Spleen (tissue), 11 donors: ENCODE data around the gene ZNF207. TPM values are rescaled to one million over a fixed set of nuclear protein-coding genes. Genes with fewer than 3 reads are reported as not detected.
"Not testable (repeated sequence)": the region's sequence is repeated elsewhere in the genome, so short reads cannot be mapped to it uniquely, and the experiment has no call there.

Experiments
- DNase-seq: peaks from one replicate; pipeline ENCODE4 v3.0.0-alpha.2; 2020
- H3K27ac ChIP-seq, 8 donors: fragments of 200-600 bp; sonication (generic) in 7 of 8; 1 replicate in 4 of 8; 2 replicates in 4 of 8; pipeline versions ENCODE4 v1.5.0 to v1.8.0; 2016 to 2021; ENCODE audit warnings: inconsistent platforms in 4 of 8, mild to moderate bottlenecking in 4 of 8, moderate library complexity in 1 of 8
- H3K27me3 ChIP-seq, 7 donors: fragments of 200-600 bp; sonication (generic) in 6 of 7; replicated peaks in 1 of 7; 1 replicate in 4 of 7; 2 replicates in 3 of 7; pipeline versions ENCODE4 v1.5.0 to v1.8.0; 2016 to 2021; ENCODE audit warnings: inconsistent platforms in 3 of 7, mild to moderate bottlenecking in 1 of 7
- H3K36me3 ChIP-seq, 6 donors: fragments of 200-600 bp; sonication (generic) in 5 of 6; 1 replicate in 4 of 6; 2 replicates in 2 of 6; pipeline versions ENCODE4 v1.5.0 to v1.8.0; 2016 to 2021; ENCODE audit warnings: inconsistent platforms in 2 of 6
- H3K4me1 ChIP-seq, 6 donors: fragments of 200-600 bp; sonication (generic) in 5 of 6; 1 replicate in 3 of 6; 2 replicates in 3 of 6; pipeline versions ENCODE4 v1.5.0 to v1.8.0; 2016 to 2021; ENCODE audit warnings: inconsistent platforms in 3 of 6
- H3K4me3 ChIP-seq, 8 donors: fragments of 200-600 bp; sonication (generic) in 7 of 8; 1 replicate in 4 of 8; 2 replicates in 4 of 8; pipeline versions ENCODE4 v1.5.0 to v1.8.0; 2016 to 2021; ENCODE audit warnings: inconsistent platforms in 4 of 8, mild to moderate bottlenecking in 4 of 8, moderate library complexity in 2 of 8
- H3K9me3 ChIP-seq, 8 donors: fragments of 200-600 bp; sonication (generic) in 7 of 8; 1 replicate in 4 of 8; 2 replicates in 4 of 8; pipeline versions ENCODE4 v1.5.0 to v1.8.0; 2016 to 2021; ENCODE audit warnings: inconsistent platforms in 4 of 8
- POLR2A ChIP-seq, 3 donors: fragments of 450-650 bp; IDR thresholded peaks; one replicate each; pipeline ENCODE4 v1.5.1; 2017; ENCODE audit warnings: antibody characterized with exemption in 3 of 3, mild to moderate bottlenecking in 1 of 3
- POLR2AphosphoS5 ChIP-seq, 3 donors: sonication (generic); formaldehyde crosslinking; IDR thresholded peaks; one replicate each; pipeline ENCODE4 v1.5.1; 2017; ENCODE audit warnings: antibody characterized with exemption in 3 of 3
- WGBS, 5 donors: extraction: QIAGEN DNeasy Blood & Tissue Kit in 3 of 5; methylation state at CpG; one replicate each; pipeline versions ENCODE4 v1.1.5 to v1.1.7; 2013 to 2018; 5-methylcytosine and 5-hydroxymethylcytosine counted together
- intact Hi-C: fragments of 100-400 bp; cut with DNase I; formaldehyde crosslinking; loops from one replicate; pipeline ENCODE4 v1.15.0; 2023; ENCODE audit warnings: low total_unique reads
- polyA plus RNA-seq, 3 donors: library from polyadenylated mRNA; stranded (reverse); fragments of 200-250 nt; gene quantifications; one replicate each; pipeline ENCODE4 v1.2.1, GENCODE V29; 2013
- total RNA-seq, 7 donors: library from RNA; depleted of rRNA in 3 of 7; stranded (reverse); fragments of >200 nt in 3 of 7; fragmentation: NEBNext Ultra II Directional in 4 of 7; extraction: Animal tissue kit (Norgen Biotek cat#: 25700) in 4 of 7; gene quantifications; one replicate each; pipeline versions ENCODE4 v1.1.0 to v1.2.1, GENCODE V29; 2016 to 2021
- TF ChIP-seq, protein P1 (sequence below), 11 experiments: fragments of 200-600 bp in 7 of 11; fragments of 450-650 bp in 4 of 11; sonication (generic) in 4 of 11; IDR thresholded peaks in 8 of 11; conservative IDR thresholded peaks in 3 of 11; 1 replicate in 7 of 11; 2 replicates in 4 of 11; pipeline versions ENCODE4 v1.4.0 to v1.8.0; 2016 to 2021; ENCODE audit warnings: antibody characterized with exemption in 11 of 11, inconsistent platforms in 4 of 11, mild to moderate bottlenecking in 1 of 11
- donor health status: healthy with polysubstance abuse.
- donor health status: DM: no; HTN: no; CAD: no; lungs with moderate emphysema.
- donor health status: DM: no; HTN: no; CAD: no.
- donor health status: Bipolar disorder and iron deficiency.
- donor health status: healthy.
- donor health status: DM: no; HTN: no; CAD: no.
- donor health status: DM: yes; HTN: yes; CAD: no.

The ZNF207 gene
- total and polyA plus RNA-seq, 10 donors: 38.9 to 300 (median 213) TPM

- no peak overlapping the region for H3K4me3 ChIP-seq
- 85 to 92% (median 88%) methylated on average over 7 of the region's 7 CpGs for WGBS, 5 donors
- intact Hi-C loops: no loop called here
- H3K27me3 ChIP-seq: no peaks in the 10 kb centered on the region
- TF ChIP-seq POLR2AphosphoS5 (IDR thresholded peaks at IDR 0.05): no peak
- no peak for DNase-seq
- no peak overlapping the region for H3K27ac ChIP-seq
- H3K36me3 ChIP-seq: peaks cover 0 to 80% (median 25%) of the 10 kb centered on the region in 6 donors
- no peaks in the 10 kb centered on the region for H3K9me3 ChIP-seq
- no peaks in the 10 kb centered on the region for H3K4me1 ChIP-seq
These were observed 35.2 kb downstream of the ZNF207 start for GRCh38 chr17:32385121-32385520.

- WGBS, 5 donors: 94 to 99% (median 98%) methylated on average over 5 of the region's 5 CpGs
- no peak for TF ChIP-seq POLR2A (IDR thresholded peaks at IDR 0.05)
- TF ChIP-seq, protein P1, sequence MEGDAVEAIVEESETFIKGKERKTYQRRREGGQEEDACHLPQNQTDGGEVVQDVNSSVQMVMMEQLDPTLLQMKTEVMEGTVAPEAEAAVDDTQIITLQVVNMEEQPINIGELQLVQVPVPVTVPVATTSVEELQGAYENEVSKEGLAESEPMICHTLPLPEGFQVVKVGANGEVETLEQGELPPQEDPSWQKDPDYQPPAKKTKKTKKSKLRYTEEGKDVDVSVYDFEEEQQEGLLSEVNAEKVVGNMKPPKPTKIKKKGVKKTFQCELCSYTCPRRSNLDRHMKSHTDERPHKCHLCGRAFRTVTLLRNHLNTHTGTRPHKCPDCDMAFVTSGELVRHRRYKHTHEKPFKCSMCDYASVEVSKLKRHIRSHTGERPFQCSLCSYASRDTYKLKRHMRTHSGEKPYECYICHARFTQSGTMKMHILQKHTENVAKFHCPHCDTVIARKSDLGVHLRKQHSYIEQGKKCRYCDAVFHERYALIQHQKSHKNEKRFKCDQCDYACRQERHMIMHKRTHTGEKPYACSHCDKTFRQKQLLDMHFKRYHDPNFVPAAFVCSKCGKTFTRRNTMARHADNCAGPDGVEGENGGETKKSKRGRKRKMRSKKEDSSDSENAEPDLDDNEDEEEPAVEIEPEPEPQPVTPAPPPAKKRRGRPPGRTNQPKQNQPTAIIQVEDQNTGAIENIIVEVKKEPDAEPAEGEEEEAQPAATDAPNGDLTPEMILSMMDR (IDR thresholded peaks at IDR 0.05 in 8 of 11, conservative IDR thresholded peaks at IDR 0.05 in 3 of 11): no peak
- TF ChIP-seq POLR2AphosphoS5 (IDR thresholded peaks at IDR 0.05): no peak
These were observed 36.0 kb downstream of the ZNF207 start for GRCh38 chr17:32385971-32386370.

GRCh38 chr17:32386844-32387243 lies 36.9 kb downstream of the ZNF207 start:
- no peak for DNase-seq
- no peaks in the 10 kb centered on the region for H3K27me3 ChIP-seq
- no peaks in the 10 kb centered on the region for H3K4me1 ChIP-seq
- no peak overlapping the region for H3K27ac ChIP-seq
- intact Hi-C loops: no loop called here
- no peak for TF ChIP-seq POLR2A (IDR thresholded peaks at IDR 0.05)
- TF ChIP-seq, protein P1 (IDR thresholded peaks at IDR 0.05 in 8 of 11, conservative IDR thresholded peaks at IDR 0.05 in 3 of 11): no peak
- TF ChIP-seq POLR2AphosphoS5 (IDR thresholded peaks at IDR 0.05): no peak
- H3K4me3 ChIP-seq: no peak overlapping the region
- peaks cover 0 to 66% (median 13%) of the 10 kb centered on the region in 6 donors for H3K36me3 ChIP-seq
- no peaks in the 10 kb centered on the region for H3K9me3 ChIP-seq

More at GRCh38 chr17:32385971-32386370, 36.0 kb downstream of the ZNF207 start:
- Histone ChIP-seq H3K27me3 (no peaks in the 10 kb centered on the region), H3K27ac (no peak overlapping the region), H3K9me3 (no peaks in the 10 kb centered on the region), H3K4me1 (no peaks in the 10 kb centered on the region), H3K4me3 (no peak overlapping the region), H3K36me3 (peaks cover 0 to 74% (median 17%) of the 10 kb centered on the region in 6 donors)
- intact Hi-C loops: no loop called here
- no peak for DNase-seq

GRCh38 chr17:32388128-32388527 lies 38.2 kb downstream of the ZNF207 start:
- H3K4me3 ChIP-seq, H3K27ac ChIP-seq, H3K9me3 ChIP-seq, intact Hi-C loops, DNase-seq, H3K4me1 ChIP-seq, H3K27me3 ChIP-seq: not testable (repeated sequence)
- WGBS, 5 donors: 97 to 98% (median 97%) methylated on average over 14 of the region's 14 CpGs
- peak; percentile 13 to 18 (median 17) for TF ChIP-seq POLR2AphosphoS5 (IDR thresholded peaks at IDR 0.05)
- peaks cover 0 to 53% (median 3%) of the 10 kb centered on the region in 6 donors for H3K36me3 ChIP-seq

- Histone ChIP-seq H3K36me3 (peaks cover 0 to 46% (median 0%) of the 10 kb centered on the region in 6 donors), H3K9me3 (no peaks in the 10 kb centered on the region), H3K4me1 (no peaks in the 10 kb centered on the region), H3K4me3 (no peak overlapping the region), H3K27me3 (no peaks in the 10 kb centered on the region), H3K27ac (no peak overlapping the region)
- intact Hi-C loops: no loop called here
- TF ChIP-seq, protein P1 (IDR thresholded peaks at IDR 0.05 in 8 of 11, conservative IDR thresholded peaks at IDR 0.05 in 3 of 11): no peak
- TF ChIP-seq POLR2AphosphoS5 (IDR thresholded peaks at IDR 0.05) (no peak), POLR2A (IDR thresholded peaks at IDR 0.05) (no peak)
- WGBS, 5 donors: 77 to 89% (median 80%) methylated on average over 6 of the region's 6 CpGs
- no peak for DNase-seq
These were observed 38.9 kb downstream of the ZNF207 start for GRCh38 chr17:32388613-32389459.
